GM21786 (cell line): ENCODE results near the gene ARHGEF1.
"Not testable (repeated sequence)": the region's sequence is repeated elsewhere in the genome, so short reads cannot be mapped to it uniquely, and the experiment has no call there.

Source experiments
- ATAC-seq: cut with Tn5 transposase; IDR thresholded peaks from one replicate; pipeline ENCODE4 v1.9.1; 2021; ENCODE audit not compliant: unreplicated experiment

The ARHGEF1 gene

DNA sequence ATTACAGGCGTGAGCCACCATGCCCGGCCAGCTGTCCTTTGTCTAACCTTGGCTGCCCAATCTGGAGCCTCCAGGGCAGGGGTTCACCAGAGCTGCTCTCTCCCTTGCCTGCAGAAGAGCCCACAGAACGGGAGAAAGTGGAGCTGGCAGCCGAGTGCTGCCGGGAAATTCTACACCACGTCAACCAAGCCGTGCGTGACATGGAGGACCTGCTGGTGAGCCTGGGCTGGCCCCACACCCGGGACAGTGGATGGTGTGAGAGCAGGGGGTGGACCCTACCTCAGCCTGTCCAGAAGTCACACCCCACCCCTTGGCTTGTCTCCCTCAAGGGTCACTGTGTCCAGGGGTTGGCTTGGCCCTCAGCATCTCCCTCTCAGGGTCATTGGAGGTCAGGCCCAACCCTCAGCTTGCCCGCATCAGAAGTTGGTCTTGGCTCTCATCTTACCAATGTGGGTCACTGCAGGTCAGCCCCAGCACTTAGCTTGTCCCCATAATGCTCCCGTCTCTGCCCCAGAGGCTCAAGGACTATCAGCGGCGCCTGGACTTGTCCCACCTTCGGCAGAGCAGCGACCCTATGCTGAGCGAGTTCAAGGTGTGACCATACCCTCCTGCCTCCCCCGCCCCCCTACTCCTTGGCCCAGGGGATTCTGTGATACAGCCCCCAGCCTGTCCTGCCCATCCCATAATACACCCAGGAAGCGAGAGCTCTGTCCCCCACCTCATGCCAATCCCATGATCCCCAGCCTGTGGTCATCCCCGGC is 20.4 kb downstream of the ARHGEF1 start:
- ATAC-seq = no peak

DNA sequence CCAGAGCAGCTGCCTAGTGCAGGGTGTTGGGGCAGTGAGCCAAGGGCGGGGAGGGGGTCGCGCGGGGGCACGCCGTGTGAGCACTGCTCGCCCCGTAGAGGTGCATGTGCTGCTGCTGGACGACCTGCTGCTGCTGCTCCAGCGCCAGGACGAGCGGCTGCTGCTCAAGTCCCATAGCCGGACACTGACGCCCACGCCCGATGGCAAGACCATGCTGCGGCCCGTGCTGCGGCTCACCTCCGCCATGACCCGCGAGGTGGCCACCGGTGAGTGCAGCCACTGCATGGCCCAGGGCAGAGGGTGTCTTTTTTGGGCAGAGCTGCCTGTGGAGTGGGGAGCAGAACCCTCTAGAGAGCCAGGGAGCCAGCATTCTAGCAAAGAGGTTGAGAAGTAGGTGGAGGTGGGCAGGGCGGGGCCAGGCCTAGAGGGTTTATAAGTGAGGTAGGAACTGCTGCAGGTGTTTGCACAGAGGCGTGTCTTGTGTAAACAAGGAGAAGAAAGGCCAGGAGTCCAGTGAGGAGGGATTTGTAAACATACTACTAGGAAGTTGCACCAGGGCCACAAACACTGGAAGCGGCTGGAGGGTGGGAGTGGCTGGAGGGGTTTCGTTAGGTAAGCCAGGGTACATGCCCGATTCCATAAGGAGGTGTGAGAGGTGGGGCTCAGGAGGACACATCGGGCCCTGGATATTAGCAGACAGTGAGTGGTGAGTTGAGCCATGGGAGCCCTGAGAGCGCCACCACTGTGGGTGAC is 21.3 kb downstream of the ARHGEF1 start:
- ATAC-seq = no peak

DNA sequence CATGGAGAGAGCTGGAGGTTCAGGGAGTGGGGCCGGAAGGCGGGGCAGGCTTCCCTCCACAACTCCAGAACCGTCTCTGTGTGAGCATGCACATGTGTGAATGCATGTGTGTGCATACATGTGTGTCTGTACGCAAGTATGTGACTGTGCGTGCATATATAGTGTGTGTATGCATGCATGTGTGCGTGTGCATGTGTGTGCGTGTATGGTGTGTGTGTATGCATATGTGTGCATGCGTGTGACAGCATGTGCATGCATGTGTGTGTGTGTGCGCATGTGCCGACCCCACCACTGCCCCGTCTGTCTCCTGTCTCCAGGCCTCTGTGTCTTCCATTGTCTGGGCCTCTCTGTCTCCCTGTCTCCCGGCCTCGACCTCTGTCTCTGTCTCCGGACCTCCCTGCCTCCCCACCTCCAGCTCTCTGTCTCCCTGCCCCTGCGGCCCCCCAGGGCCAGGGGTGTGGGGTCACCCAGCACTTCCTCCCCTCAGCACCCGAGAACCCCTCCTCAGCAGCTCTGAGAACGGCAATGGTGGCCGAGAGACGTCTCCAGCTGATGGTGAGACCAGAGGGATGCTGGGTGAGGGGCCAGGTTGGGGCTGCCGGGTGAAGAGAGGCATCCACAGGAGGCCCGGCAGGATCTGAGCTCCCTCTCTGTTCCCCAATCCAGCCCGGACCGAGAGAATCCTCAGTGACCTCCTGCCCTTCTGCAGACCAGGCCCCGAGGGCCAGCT is 22.5 kb downstream of the ARHGEF1 start:
- ATAC-seq = no peak

DNA sequence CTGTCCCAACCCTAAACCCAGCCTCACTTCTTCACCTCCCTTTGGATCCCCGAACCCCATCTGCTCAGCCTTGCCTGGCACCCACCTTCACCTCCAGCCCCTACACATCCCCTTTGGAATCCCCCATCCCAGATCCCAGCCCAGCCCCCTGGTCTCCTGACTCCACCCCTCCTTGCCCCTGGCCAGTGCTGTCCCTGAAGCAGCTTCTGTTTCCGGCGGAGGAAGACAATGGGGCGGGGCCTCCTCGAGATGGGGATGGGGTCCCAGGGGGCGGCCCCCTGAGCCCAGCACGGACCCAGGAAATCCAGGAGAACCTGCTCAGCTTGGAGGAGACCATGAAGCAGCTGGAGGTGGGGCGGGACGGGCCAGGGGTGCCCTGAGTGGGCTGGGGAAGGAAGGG is 23.3 kb downstream of the ARHGEF1 start:
- ATAC-seq = no peak

DNA sequence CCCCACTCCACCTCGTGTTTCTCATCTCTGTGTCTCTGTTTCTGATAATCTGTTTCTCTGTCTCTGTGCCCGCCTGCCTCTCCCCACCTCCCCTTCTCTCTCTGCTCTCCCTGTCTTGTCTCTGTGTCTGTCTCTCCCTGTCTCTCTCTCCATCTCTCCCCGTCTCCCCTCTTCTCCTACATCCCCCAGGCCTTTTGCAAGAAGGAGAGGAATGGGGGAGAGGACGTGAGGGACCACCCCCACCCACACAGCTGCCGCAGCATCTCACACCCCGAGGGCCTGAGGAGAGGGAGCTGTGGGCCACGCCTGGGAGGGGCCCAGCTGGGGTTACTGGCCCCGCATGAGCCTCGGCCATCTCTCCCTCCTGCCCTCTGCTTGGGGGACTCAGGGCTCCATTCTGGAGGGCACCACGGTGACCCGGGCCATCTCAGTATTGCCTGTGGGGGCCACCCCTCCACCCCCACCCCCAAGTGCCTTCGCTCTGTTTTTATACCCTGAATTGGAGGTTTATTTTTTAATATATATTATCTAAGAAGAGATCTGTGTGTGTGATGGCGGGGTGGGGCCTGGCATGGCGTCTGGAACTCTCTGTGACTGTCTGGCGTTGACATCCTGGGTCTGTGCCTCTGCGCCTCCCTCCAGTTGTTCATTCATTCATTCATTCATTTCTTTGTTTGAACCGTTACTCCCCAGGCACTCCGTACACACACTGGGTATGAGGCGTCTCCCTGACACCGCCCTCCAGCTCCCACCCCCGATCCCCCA is 24.1 kb downstream of the ARHGEF1 start:
- ATAC-seq = no peak

DNA sequence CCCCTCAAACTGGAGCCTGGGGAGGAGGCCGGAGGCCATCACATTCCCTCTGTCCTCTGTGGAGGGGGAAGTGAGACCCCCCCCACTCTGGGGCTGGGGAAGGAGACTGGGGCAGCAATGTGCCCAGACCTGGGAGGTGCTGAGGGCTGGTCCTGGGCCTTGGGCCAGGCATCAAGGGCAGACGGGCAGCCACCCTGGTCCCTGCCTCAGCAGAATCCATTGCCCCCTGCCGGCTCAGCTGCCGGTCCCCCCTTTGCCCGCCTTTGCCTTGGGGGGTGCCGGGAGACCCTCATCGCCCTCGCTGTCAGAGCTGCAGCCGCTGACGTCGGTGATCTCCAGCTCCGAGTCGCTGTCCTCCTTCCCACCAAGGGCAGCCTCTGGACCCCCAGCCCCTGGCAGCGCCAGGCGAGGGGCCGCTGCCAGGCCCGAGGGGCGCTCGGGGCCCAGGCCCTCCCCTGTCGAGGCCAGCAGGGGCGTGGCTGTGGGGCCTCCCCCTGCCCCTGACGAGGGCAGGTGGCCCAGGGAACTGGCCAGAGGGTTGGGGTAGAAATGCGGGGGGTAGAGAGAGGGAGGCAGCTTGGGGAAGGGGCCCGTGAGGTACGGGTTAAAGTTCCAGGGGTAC is 25.1 kb downstream of the ARHGEF1 start:
- ATAC-seq = no peak

DNA sequence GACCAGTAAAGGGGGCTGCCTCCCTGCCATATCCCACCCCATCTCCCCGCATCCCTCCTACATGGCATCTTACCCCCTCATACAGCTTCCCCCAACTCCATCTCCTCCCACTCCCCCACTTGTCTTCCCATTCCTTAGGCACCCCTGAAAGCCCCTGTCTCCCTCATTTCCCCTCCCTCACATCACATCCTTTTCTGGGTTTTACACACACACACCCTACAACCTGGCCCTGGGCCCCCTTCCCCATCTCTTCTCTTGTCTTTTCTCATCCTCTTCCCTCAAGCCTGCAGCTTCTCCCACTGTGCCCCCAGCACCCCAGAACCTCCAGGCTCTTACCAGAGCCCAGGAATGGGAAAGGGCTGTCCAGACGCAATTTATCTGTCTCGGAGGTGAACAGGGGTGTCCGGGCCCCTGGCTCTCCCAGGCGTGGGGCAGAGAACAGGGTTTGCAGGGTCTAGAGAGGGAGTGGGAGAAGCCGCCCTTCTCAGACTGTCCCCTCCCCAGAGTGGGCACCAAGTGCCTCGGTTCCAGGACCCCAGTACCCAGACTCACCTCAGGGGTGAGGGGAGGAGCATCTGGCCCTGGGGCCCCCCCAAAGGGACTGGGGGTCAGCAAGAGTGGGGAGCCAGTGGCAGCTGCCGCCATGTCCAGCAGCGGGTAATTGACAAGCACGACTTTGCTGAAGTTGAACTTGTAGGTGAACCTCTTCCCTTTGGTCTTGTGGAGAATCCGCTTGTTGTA is 25.9 kb downstream of the ARHGEF1 start:
- ATAC-seq = no peak

DNA sequence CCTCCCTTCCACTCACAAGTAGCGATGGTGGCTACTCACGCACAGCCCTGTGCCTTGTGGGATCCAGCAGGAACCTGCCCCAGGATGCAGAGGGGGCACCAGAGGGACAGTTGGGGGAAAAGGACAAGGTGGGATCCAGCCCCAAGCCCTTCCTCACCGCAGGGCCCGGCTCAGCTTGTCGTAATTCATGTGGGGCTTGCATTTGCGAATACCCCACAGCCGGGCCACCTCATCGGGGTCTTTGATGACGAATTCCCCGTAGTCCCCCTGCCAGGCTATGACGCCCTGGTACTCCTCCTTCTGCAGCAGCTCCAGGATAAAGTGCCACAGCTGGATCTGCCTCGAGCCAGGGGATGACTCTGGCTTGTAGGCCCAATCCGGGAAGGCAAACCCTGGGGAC is 26.7 kb downstream of the ARHGEF1 start:
- no peak for ATAC-seq

DNA sequence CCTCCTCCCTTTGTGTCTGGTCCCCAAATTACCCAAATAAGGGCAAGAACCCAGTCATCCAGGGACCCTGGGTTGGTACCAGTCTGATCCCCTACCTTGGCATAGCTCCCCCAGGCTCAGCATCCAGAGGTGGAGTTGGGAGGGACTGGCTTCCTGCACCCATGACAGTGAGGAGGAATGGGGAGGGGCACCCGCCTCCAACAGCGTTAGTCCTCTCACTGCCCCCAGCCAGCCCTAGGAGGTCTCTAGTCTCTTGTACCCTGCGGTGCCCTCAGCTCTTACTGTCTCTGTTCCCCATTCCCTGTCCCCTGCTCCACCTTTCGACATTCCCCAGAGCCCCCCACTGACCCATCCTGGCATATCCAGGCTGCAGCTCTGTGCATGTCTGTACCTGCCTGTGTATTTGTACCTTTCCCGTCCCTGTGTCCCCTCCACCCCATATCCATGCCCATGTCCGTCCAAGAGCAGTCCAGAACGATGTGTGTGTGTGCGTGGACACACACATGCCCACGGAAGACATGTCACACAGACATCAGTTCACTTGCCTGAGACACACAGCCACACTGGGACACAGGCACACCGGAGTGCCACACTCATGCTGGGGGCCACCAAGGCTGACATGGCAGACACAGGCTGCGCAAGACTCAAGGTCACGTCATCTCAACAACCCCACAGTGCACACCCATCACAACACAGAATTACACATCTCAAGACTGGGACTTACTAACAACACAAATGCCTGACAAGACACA is 27.4 kb downstream of the ARHGEF1 start:
- no peak for ATAC-seq

DNA sequence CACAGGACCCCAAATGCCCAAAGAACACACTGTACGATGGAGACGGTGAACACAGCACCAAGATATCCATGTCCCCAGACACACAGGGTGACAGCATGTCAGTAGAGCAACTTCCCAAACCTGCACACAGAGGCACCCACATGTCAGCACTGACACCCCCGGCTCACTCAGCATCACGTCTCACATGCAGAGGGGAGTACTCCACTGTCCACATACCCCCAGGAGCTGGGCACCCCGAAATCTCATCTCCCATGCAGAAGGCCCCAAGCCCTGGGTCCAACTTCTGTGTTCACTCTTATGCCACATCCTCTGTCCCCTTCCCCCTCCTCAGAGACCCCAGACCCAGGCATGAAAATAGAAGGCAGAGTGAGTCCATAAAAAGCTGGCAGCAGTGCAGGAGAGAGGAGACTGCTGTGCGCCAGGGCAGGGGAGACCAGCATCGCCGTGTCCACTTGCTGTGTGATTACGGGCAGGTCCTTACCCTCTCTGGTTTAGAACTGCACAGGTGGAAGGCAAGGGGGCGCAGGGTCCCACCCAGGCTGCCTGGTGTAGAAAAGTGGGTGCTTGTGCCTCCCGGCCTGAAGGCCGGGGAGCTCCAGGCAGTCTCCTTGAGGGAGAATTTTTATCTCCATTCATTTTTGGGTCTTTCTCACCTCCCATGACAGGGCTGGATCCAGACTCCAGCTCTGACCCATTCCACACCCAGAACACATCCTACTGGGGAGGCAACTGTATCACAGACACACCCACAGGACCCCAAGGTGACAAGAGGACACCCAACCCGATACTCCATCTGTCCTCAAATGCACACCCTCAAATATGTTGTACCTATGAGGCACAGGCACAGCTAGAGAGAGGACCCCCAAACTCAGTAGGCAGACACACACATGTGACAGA is 28.3 kb downstream of the ARHGEF1 start:
- ATAC-seq = no peak

DNA sequence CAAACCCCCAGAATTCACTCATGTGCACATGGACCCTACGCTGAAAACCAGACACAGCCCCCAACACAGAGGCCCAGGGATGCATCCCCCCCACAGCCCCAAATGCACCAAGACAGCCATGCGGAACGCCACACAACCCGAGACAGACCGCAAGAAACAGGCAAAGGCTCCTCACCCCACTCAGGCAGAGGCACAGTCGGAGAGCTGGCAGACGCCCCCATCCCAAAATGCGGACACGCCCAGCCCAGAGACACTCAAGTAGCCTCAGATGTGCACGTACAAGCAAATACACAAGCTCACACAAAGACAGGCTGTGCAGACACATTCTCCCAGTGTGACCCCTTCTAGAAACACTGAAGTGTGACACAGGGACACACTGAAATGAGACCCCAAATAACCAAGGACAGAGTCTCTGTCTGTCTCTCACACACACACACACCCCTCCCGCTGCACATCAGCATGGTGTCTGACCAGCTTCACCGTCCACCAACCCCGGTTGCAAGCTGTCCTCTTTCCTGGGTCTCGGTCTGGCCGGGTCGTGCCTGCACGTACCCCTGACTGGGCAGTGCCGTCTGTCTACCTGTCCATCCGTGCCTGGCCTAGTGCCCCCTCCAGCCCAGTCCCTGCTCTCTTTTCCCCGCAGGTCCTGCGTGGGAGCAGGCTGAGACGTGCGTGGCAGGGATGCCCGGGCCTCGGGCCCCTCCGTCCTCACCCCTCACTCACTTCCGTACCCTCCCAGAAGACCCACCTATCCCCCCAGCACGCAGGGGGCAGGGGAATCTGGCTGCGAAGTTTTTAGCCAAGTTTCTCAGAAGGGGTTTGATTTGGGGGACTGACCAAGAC is 29.1 kb downstream of the ARHGEF1 start:
- ATAC-seq = no peak

DNA sequence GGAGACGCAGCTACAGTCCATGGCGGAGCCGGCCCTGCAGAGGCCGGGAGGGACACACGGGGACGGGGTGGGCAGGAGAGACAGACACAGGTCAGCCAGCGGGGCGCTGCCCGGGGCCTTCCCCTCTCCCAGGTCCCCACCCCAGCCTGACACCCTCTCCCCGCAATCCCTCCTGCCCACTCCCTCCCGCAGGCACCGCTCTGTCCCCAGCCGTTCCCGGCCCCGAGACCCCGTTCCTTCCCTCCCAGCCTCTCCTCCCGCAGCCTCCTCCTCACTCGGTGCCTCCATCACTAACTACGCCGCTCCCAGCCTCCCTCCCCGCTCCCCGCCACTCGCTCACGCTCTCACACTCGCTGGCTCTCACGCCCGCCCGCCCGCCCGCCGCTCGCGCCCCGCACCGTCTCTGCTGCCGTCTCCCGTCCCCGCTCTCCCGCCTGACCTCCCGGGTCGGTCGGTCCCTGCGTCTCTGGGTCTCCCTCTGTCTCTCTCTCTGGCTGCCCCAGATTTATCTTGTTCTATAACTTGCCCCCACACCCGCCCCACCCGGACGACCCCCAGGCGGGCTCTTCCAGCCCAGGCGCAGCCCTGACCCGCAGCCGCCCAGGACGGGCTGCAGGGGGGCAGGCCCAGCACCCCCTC is 30.0 kb downstream of the ARHGEF1 start:
- no peak for ATAC-seq

DNA sequence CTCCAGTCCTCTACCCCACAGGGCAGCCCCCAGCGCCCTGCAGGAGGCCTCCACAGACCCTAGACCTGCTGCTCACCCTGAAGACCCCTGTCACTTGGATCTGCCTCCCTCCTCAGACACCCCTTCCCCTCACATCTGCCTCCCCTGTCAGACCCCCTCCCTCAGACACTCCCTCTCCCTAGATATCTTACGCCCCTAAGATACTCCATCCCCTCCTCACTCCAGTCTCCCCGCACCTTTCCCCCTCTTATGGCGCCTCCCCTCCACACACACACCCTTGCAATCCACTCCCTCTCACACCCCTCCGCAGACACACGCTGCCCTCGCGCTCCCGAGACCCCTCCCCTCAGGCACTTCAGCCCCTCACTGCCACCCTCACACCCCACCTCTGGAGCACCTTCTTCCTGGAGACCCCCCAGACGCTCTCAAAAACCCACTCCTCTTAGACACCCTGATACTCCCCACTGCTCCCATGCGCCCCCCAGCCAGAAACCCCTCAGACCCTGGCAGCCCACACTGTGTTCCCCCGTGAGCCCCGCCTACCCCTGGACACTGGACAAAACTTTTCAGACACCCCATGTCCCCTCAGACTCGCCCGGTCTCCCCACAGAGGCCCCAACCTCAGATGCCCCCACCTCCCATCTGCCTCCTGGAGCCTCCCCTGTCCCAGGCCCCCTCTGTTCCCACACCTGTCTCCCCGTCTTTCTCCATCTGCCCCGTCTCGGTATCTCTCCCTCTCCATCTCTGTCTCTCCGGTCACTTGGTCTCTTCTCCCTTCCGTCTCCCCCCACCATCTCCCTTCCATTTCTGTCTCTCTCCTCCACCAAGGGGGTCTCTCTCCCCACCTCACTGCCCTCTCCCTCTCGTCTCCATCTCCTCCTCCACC is 30.8 kb downstream of the ARHGEF1 start:
- no peak for ATAC-seq

DNA sequence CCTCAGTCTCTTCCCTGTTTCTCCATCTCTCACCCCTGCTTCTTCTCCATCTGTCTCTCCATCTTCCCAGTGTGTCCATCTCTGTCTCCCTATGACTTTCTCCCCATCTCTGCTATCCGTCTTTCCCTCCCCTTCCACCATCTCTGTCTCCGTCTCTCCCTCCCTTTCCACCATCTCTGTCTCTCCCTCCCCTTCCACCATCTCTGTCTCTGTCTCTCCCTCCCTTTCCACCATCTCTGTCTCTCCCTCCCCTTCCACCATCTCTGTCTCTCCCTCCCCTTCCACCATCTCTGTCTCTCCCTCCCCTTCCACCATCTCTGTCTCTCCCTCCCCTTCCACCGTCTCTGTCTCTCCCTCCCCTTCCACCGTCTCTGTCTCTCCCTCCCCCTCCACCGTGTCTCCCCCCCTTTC is 31.4 kb downstream of the ARHGEF1 start:
- not testable (repeated sequence) for ATAC-seq

DNA sequence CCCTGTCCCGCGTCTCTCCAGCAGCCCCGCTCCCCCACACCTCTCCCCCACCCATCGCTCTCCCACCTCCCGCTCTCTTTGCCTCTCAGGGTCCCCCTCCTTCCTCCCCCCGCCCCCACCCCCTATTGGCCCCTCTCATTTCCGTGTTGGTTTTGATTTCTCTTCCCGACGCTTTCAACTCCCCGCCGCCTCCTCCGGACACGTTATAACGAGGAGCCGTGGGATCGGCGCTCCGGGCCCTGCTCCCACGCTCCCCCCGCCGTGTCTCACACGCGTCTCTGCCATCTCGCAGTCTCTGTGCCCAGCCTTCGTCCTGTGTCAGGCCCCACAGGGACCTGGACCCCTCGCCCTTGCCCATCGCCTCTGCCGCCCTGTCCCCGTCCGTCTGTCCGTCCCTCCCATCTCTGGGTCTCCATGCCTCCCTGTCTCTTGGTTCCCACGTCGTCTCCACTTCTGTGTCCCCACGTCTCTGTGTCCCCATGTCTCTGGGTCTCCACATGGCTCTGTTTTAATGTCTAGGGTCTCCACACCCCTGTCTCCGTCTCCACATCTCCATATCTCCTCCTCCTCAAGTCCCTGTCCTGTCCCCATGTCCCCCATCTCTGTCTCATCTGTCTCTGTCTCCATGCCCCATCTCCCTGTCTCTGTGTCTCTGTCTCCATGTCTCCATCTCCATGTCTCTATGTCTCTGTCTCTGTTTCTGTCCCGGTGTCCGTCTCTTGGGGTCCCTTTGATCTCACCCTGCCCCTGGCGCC is 32.2 kb downstream of the ARHGEF1 start:
- ATAC-seq = no peak
